H9 (cell line): ENCODE data around the gene BCAR1. TPM values are rescaled to one million over a fixed set of nuclear protein-coding genes. Genes with fewer than 3 reads are reported as not detected.

Source experiments
- DNase-seq: peaks from one replicate; pipeline ENCODE4 v3.0.0-alpha.2; 2017
- H2AFZ ChIP-seq: one replicate; pipeline ENCODE4 v1.6.1; 2013; ENCODE audit warnings: mild to moderate bottlenecking, low read length, control low read depth, moderate library complexity
- H2AK5ac ChIP-seq: 2 replicates; pipeline ENCODE4 v1.6.1; 2013; ENCODE audit warnings: low read length, control low read depth, mixed read lengths; ENCODE audit not compliant: insufficient read length
- H2BK120ac ChIP-seq: one replicate; pipeline ENCODE4 v1.6.1; 2013; ENCODE audit warnings: low read depth, mild to moderate bottlenecking, low read length, control low read depth, inconsistent platforms; ENCODE audit not compliant: poor library complexity, severe bottlenecking
- H2BK12ac ChIP-seq: 2 replicates; pipeline ENCODE4 v1.6.1; 2013; ENCODE audit warnings: low read length, control low read depth, mixed read lengths, low read depth; ENCODE audit not compliant: insufficient read length
- H2BK15ac ChIP-seq: 2 replicates; pipeline ENCODE4 v1.6.1; 2013; ENCODE audit warnings: low read depth, low read length, control low read depth
- H2BK20ac ChIP-seq: one replicate; pipeline ENCODE4 v1.6.1; 2013; ENCODE audit warnings: low read depth, mild to moderate bottlenecking, low read length, control low read depth, inconsistent platforms; ENCODE audit not compliant: poor library complexity, severe bottlenecking
- H2BK5ac ChIP-seq: 2 replicates; pipeline ENCODE4 v1.6.1; 2013; ENCODE audit warnings: low read length, control low read depth, mixed read lengths; ENCODE audit not compliant: insufficient read length
- H3K14ac ChIP-seq: 2 replicates; pipeline ENCODE4 v1.6.1; 2013; ENCODE audit warnings: low read length, control low read depth; ENCODE audit not compliant: insufficient read depth
- H3K18ac ChIP-seq: 2 replicates; pipeline ENCODE4 v1.6.1; 2013; ENCODE audit warnings: low read depth, mild to moderate bottlenecking, mixed read lengths, low read length, control low read depth; ENCODE audit not compliant: insufficient read length
- H3K23ac ChIP-seq: 2 replicates; pipeline ENCODE4 v1.6.1; 2013; ENCODE audit warnings: low read length, control low read depth, mixed read lengths, low read depth; ENCODE audit not compliant: insufficient read length
- H3K23me2 ChIP-seq: 2 replicates; pipeline ENCODE4 v1.6.1; 2013; ENCODE audit warnings: low read depth, mild to moderate bottlenecking, mixed read lengths, low read length, control low read depth; ENCODE audit not compliant: insufficient read length, poor library complexity, severe bottlenecking
- H3K27ac ChIP-seq: 2 replicates; pipeline ENCODE4 v1.5.1; 2013; ENCODE audit warnings: low read length, control low read depth, mixed read lengths, low read depth; ENCODE audit not compliant: insufficient read length
- H3K27me3 ChIP-seq: 2 replicates; pipeline ENCODE4 v1.6.1; 2013; ENCODE audit warnings: low read length, control low read depth, inconsistent platforms; ENCODE audit not compliant: insufficient read depth
- H3K4ac ChIP-seq: 2 replicates; pipeline ENCODE4 v1.6.1; 2013; ENCODE audit warnings: low read depth, mild to moderate bottlenecking, control low read depth, inconsistent platforms, low read length, moderate library complexity
- H3K4me1 ChIP-seq: 2 replicates; pipeline ENCODE4 v1.6.1; 2013; ENCODE audit warnings: low read length, control low read depth, inconsistent platforms; ENCODE audit not compliant: insufficient read depth
- H3K4me2 ChIP-seq: 2 replicates; pipeline ENCODE4 v1.6.1; 2013; ENCODE audit warnings: low read length, control low read depth, mixed read lengths; ENCODE audit not compliant: insufficient read length, insufficient read depth
- H3K56ac ChIP-seq: 2 replicates; pipeline ENCODE4 v1.6.1; 2013; ENCODE audit warnings: low read depth, mild to moderate bottlenecking, mixed read lengths, low read length, control low read depth; ENCODE audit not compliant: insufficient read length
- H3K79me1 ChIP-seq: 2 replicates; pipeline ENCODE4 v1.6.1; 2013; ENCODE audit warnings: low read depth, mild to moderate bottlenecking, moderate library complexity, low read length, control low read depth, inconsistent platforms; ENCODE audit not compliant: insufficient read depth, poor library complexity, severe bottlenecking
- H3K79me2 ChIP-seq: 2 replicates; pipeline ENCODE4 v1.6.1; 2013; ENCODE audit warnings: low read length, control low read depth, inconsistent platforms; ENCODE audit not compliant: insufficient read depth
- H3K9ac ChIP-seq: 2 replicates; pipeline ENCODE4 v1.6.1; 2013; ENCODE audit warnings: low read length, control low read depth, mixed read lengths; ENCODE audit not compliant: insufficient read length; ENCODE audit errors: extremely low read depth
- H3K9me3 ChIP-seq: one replicate; pipeline ENCODE4 v1.6.1; 2013; ENCODE audit warnings: low read depth, low read length, inconsistent platforms; ENCODE audit not compliant: control insufficient read depth
- H3T11ph ChIP-seq: one replicate; pipeline ENCODE4 v1.6.1; 2013; ENCODE audit warnings: mild to moderate bottlenecking, low read length, control low read depth, inconsistent platforms
- H4K20me1 ChIP-seq: one replicate; pipeline ENCODE4 v1.6.1; 2013; ENCODE audit not compliant: control insufficient read depth, insufficient read length, insufficient read depth
- H4K5ac ChIP-seq: 2 replicates; pipeline ENCODE4 v1.6.1; 2013; ENCODE audit warnings: low read depth, mild to moderate bottlenecking, mixed read lengths, low read length, control low read depth; ENCODE audit not compliant: insufficient read length
- H4K8ac ChIP-seq: replicated peaks from 2 replicates; pipeline ENCODE4 v1.6.1; 2013; ENCODE audit warnings: low read length, control low read depth, mixed read lengths, low read depth; ENCODE audit not compliant: insufficient read length
- H4K91ac ChIP-seq: 2 replicates; pipeline ENCODE4 v1.6.1; 2013; ENCODE audit warnings: low read depth, mild to moderate bottlenecking, moderate library complexity, mixed read lengths, low read length, control low read depth; ENCODE audit not compliant: insufficient read length
- H3K27ac Mint-ChIP-seq, 3 experiments: 2 replicates in 2 of 3; 3 replicates in 1 of 3; pipeline ENCODE4 v1.8.0; 2020 to 2021; ENCODE audit warnings: mixed read lengths in 3 of 3, mild to moderate bottlenecking in 1 of 3, moderate library complexity in 1 of 3
- H3K27me3 Mint-ChIP-seq: 2 replicates; pipeline ENCODE4 v1.8.0; 2021; ENCODE audit warnings: low read depth, mild to moderate bottlenecking, moderate library complexity, mixed read lengths
- H3K36me3 Mint-ChIP-seq, 3 experiments: 2 replicates in 2 of 3; 3 replicates in 1 of 3; pipeline ENCODE4 v1.8.0; 2020 to 2021; ENCODE audit warnings: low read depth in 3 of 3, mixed read lengths in 3 of 3; ENCODE audit not compliant: insufficient read depth in 1 of 3
- H3K4me1 Mint-ChIP-seq, 2 experiments: 2 replicates each; pipeline ENCODE4 v1.8.0; 2020; ENCODE audit warnings: mixed read lengths in 2 of 2
- H3K4me3 Mint-ChIP-seq, 2 experiments: 2 replicates in 1 of 2; 3 replicates in 1 of 2; pipeline ENCODE4 v1.8.0; 2020 to 2021; ENCODE audit warnings: mild to moderate bottlenecking in 2 of 2, mixed read lengths in 2 of 2, moderate library complexity in 1 of 2
- H3K9me3 Mint-ChIP-seq, 2 experiments: 2 replicates in 1 of 2; 3 replicates in 1 of 2; pipeline ENCODE4 v1.8.0; 2020; ENCODE audit warnings: mild to moderate bottlenecking in 2 of 2, mixed read lengths in 2 of 2, moderate library complexity in 1 of 2
- WGBS: extraction: QIAGEN DNeasy Blood & Tissue Kit; methylation state at CpG from one replicate; pipeline ENCODE4 v1.1.7; 2013; ENCODE audit warnings: missing lambda C conversion rate, low lambda C conversion rate, mixed read lengths; ENCODE audit not compliant: insufficient read length; ENCODE audit errors: extremely low coverage; 5-methylcytosine and 5-hydroxymethylcytosine counted together
- total RNA-seq: library from RNA; stranded (reverse); gene quantifications from 2 replicates; pipeline ENCODE4 v1.2.1, GENCODE V29; 2021
- TF ChIP-seq, protein P1 (sequence below): fragments of 200-600 bp; sonication (generic); conservative IDR thresholded peaks from 3 replicates; pipeline ENCODE4 v1.8.0; 2021; ENCODE audit warnings: antibody characterized with exemption, mild to moderate bottlenecking

Gene BCAR1
- total RNA-seq, 1 experiment from 2014 or later = 97.1 TPM

DNA sequence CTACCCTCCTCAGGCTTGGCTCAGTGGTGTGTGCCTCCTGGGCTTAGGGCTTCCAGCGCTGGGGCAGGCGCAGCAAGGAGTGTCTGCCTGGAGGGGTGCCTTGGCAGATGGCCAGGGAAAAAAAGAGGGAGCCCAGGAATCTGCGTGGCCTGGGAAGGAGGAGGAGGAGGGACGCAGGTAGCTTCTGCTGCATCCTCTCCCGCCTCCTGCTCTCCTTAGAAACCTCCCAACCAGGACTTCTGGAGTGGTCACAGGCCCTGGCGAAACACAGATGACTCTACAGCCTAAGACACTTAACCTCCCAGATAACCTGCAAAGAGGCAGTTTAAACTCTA is 7.3 kb upstream of the BCAR1 start:
- DNase-seq = no peak
- Histone ChIP-seq H3K9me3 (no peaks in the 10 kb centered on the region), H2AK5ac (no peak overlapping the region), H2BK5ac (no peak overlapping the region), H3K56ac (no peak overlapping the region), H3K79me1 (peaks cover 9% of the 10 kb centered on the region), H3K27ac (no peak overlapping the region), H3K23ac (no peak overlapping the region), H4K8ac (no peak overlapping the region), H3K23me2 (no peaks in the 10 kb centered on the region), H4K5ac (no peak overlapping the region), H2BK12ac (no peak overlapping the region), H3K9ac (no peak overlapping the region), H4K20me1 (no peaks in the 10 kb centered on the region), H3K27me3 (no peaks in the 10 kb centered on the region), H3K4ac (no peak overlapping the region), H4K91ac (no peak overlapping the region), H3K79me2 (peaks cover 29% of the 10 kb centered on the region; the same call in 1 of the 2 replicates), H2BK20ac (no peak overlapping the region), H3K4me2 (no peak overlapping the region), H2BK120ac (no peak overlapping the region), H2AFZ (no peak overlapping the region), H3T11ph (no peak overlapping the region), H2BK15ac (no peak overlapping the region), H3K14ac (no peak overlapping the region), H3K4me1 (peaks cover 14% of the 10 kb centered on the region; the same call in 1 of the 2 replicates), H3K18ac (no peak overlapping the region)
- peaks cover 63 to 69% of the 10 kb centered on the region in 2 experiments for H3K4me1 Mint-ChIP-seq
- no peaks in the 10 kb centered on the region for H3K27me3 Mint-ChIP-seq
- TF ChIP-seq, protein P1, sequence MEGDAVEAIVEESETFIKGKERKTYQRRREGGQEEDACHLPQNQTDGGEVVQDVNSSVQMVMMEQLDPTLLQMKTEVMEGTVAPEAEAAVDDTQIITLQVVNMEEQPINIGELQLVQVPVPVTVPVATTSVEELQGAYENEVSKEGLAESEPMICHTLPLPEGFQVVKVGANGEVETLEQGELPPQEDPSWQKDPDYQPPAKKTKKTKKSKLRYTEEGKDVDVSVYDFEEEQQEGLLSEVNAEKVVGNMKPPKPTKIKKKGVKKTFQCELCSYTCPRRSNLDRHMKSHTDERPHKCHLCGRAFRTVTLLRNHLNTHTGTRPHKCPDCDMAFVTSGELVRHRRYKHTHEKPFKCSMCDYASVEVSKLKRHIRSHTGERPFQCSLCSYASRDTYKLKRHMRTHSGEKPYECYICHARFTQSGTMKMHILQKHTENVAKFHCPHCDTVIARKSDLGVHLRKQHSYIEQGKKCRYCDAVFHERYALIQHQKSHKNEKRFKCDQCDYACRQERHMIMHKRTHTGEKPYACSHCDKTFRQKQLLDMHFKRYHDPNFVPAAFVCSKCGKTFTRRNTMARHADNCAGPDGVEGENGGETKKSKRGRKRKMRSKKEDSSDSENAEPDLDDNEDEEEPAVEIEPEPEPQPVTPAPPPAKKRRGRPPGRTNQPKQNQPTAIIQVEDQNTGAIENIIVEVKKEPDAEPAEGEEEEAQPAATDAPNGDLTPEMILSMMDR = no peak
- no peak overlapping the region for H3K27ac Mint-ChIP-seq
- WGBS = no CpG with 5 or more reads among the region's 6 CpGs
- H3K36me3 Mint-ChIP-seq = peaks cover 0 to 6% (median 4%) of the 10 kb centered on the region in 3 experiments; a peak in 4 of 7 replicates
- H3K4me3 Mint-ChIP-seq = no peak overlapping the region
- H3K9me3 Mint-ChIP-seq = no peaks in the 10 kb centered on the region
